ENCODE data around the gene LIPG.
A peak's percentile ranks its signal among the peaks of the same experiment; 100 is the strongest.

Gene LIPG

DNA sequence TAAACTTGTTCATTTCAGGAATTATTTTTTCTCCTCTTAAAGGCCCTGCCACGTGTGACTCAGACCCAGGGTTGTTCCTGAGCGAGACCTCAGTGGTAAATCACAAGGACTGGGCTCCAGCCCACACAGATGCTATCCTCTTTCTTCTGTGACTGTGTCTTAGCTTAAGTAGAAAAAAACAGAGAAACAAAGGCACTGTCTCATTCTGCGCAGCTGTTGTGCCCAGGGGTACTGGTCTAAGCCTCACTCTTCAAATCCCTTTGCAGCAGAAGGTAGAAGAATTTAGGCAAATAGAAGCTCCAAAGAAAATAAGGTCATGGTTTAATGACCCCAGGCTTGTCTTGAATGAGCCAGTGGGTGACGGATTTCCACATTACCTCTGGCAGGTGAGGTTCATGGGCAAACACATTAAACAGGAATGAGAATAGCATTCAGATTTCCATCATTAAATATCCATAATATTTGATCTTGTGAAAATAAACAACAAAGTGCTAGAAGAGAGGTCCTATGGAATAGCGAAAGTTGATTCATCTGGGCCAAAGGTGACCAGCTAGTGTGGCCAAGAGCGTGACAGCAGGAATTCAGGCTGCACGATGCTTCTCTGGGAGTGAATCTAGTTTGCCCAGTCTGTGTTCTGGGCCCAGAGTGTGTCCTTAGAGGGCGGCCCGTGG, 63.3 kb downstream of the LIPG start:
- H3K4me3 ChIP-seq (ENCODE audit: low read length): no peak overlapping the region
- TF ChIP-seq, protein P1, sequence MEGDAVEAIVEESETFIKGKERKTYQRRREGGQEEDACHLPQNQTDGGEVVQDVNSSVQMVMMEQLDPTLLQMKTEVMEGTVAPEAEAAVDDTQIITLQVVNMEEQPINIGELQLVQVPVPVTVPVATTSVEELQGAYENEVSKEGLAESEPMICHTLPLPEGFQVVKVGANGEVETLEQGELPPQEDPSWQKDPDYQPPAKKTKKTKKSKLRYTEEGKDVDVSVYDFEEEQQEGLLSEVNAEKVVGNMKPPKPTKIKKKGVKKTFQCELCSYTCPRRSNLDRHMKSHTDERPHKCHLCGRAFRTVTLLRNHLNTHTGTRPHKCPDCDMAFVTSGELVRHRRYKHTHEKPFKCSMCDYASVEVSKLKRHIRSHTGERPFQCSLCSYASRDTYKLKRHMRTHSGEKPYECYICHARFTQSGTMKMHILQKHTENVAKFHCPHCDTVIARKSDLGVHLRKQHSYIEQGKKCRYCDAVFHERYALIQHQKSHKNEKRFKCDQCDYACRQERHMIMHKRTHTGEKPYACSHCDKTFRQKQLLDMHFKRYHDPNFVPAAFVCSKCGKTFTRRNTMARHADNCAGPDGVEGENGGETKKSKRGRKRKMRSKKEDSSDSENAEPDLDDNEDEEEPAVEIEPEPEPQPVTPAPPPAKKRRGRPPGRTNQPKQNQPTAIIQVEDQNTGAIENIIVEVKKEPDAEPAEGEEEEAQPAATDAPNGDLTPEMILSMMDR (conservative IDR thresholded peaks at IDR 0.05; ENCODE audit: low read depth, low read length): no peak
- no peak for DNase-seq (ENCODE audit: low read depth)

DNA sequence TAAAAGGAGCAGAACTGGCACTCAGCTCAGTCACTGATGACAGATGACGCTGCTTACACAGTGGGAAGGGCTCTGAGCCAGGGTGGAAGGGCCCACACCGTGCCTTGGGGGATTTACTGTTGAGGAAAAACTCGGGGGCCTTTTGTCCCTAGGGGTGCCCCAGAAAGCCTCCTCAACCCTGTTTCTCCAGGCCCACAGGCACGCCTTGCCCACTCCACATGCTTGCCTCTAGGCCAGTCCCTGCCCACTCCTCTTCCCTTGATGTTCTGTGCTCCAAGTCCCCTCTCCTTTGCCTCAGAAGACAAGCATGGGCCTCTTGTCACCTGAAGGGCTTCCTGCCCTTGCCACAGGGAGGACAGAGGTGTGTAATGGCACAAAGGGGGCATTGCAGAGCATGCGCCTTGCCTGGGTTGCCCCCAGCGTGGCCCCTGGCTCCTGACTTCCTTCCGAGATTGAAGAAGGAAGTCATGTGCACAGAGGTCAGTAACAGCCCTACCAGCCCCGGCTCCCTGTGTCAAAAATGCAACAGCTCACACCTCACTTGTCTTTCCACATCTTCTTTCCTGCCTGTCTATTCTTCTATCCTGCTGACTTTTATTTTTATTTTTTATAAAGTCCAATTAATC, 65.1 kb downstream of the LIPG start:
- TF ChIP-seq, protein P1 (conservative IDR thresholded peaks at IDR 0.05; ENCODE audit: low read depth, low read length): no peak
- no peak for DNase-seq (ENCODE audit: low read depth)
- no peak overlapping the region for H3K4me3 ChIP-seq (ENCODE audit: low read length)

DNA sequence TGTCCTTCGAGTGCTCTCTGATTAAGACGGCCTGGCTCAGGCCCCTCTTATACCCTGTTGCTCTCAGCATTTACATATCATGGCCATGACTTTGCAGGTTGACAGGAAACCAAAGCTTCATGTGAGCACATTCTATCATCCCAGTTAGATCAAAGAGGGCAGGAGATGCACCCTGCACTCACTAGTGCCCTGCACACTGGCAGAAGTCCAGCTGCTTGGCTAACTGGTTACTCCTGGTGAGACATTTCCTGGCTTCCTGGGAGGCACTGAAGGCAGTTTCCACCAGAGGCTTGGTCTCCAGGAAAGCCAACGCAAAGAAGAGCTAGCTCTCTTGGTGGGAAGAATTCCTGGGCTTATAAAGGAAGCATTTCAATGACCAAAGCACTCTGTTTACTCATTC, 66.3 kb downstream of the LIPG start:
- no peak overlapping the region for H3K4me3 ChIP-seq (ENCODE audit: low read length)
- TF ChIP-seq, protein P1 (conservative IDR thresholded peaks at IDR 0.05; ENCODE audit: low read depth, low read length): no peak
- DNase-seq (ENCODE audit: low read depth): no peak

DNA sequence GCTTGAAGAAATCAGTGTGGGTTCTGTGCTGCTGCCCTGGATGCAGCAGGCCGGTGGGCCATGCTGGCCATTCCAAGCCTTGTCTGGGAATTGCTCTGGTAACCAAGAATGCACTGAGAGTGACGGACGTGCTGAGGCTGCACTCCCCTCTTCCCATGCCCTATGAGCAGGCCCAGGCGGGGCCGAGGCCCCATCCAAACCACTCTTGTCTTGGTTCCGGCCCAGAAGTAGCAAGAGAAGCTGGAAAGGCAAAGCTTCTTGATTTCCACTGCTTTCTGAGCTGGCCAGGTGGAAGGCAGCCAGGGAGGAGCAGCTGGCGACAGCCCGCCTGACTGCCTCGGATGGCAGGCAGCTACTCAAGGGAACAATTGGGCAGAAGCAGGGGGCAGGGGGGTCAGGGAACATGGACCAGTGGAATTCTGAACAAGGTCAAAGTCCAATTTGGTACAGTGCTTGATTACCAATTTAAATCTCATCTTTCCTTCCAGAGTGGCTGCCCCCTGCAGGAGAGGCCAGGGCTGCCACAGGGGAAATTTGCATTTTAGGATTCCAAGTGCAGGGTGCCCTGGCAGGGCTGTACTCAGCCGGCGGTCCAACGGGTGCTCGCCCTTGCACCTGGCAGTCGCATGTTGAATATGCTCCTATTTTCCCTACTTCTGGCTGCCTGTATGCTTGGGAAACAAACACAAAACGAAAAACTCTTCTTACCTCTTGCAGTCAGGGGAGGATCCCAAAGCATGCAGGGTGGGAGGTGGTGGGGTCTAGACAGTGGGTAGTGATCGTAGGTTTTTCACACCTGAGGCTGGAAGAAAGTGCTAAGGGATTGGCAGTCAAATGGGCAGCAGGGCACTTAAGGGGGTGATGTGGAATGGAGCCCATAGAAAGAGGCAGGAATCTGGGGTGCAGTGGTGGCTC, 67.3 kb downstream of the LIPG start:
- no peak for DNase-seq (ENCODE audit: low read depth)
- TF ChIP-seq, protein P1 (conservative IDR thresholded peaks at IDR 0.05; ENCODE audit: low read depth, low read length): peak; percentile 64
- no peak overlapping the region for H3K4me3 ChIP-seq (ENCODE audit: low read length)

DNA sequence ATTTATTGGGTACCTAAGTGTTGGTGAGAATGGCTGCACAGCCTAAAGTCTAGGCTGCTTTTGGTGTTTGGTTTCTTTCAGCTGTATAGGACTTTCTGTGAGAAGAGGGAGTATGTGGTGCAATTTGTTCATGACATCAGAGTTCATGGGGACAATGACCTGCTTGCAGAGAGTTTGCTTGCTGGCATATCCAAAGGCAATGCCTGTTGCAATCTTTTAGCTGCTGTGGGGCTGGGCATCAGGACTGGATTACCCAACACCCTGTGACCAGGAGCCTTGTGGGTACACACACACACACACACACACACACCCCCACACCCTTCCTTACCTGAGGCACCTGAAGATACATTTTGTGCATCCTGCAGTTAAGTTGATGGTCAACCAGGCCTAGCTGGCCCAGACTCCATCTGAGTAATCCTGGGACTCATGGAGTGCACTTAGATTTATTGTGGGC, 68.4 kb downstream of the LIPG start:
- DNase-seq (ENCODE audit: low read depth): no peak
- TF ChIP-seq, protein P1 (conservative IDR thresholded peaks at IDR 0.05; ENCODE audit: low read depth, low read length): no peak
- H3K4me3 ChIP-seq (ENCODE audit: low read length): no peak overlapping the region

DNA sequence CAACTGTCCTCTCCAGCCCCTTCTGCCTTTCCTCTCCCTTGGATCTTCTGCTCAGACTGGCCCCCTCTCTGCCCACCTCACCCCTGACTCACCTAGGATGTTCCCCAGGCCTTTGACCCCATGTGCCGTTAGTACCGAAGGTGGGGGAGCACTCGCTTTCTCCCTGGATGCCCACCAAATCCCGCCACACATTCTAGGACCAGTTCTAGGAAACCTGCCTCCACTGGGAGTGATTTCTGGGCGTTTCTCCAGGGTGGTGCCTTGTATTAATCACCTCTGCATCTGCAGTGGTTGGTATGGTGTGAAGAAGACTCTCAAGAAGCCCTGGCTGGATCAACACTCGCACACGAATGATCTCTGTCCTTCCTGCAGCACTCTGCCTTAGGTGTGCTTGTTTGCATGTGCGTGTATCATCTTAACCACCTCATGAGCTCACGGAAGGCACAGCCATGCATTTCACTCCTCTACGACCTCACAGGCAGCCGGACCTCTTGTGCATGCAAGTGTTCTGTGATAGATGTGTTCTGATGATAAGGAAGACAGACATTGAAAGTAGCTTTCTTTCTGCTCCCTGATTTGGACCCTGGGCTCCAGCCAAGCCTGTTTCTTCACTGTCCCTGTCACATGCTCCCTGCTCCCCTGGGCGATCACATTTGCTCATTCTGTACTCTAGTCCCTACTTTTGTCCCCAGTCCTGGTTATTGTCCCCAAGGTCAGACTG, 69.4 kb downstream of the LIPG start:
- no peak for DNase-seq (ENCODE audit: low read depth)

More for the DNA sequence above, 69.4 kb downstream of the LIPG start:
- no peak overlapping the region for H3K4me3 ChIP-seq (ENCODE audit: low read length)
- TF ChIP-seq, protein P1 (conservative IDR thresholded peaks at IDR 0.05; ENCODE audit: low read depth, low read length): no peak

All from retinal pigment epithelial cell (primary cell).